ELF-1 (cell line): ENCODE measurements around the gene CD300LG.

Source experiments
- DNase-seq: peaks from one replicate; pipeline ENCODE4 v3.0.0-alpha.2; 2016; ENCODE audit warnings: low read depth, low spot score

CD300LG gene

DNA sequence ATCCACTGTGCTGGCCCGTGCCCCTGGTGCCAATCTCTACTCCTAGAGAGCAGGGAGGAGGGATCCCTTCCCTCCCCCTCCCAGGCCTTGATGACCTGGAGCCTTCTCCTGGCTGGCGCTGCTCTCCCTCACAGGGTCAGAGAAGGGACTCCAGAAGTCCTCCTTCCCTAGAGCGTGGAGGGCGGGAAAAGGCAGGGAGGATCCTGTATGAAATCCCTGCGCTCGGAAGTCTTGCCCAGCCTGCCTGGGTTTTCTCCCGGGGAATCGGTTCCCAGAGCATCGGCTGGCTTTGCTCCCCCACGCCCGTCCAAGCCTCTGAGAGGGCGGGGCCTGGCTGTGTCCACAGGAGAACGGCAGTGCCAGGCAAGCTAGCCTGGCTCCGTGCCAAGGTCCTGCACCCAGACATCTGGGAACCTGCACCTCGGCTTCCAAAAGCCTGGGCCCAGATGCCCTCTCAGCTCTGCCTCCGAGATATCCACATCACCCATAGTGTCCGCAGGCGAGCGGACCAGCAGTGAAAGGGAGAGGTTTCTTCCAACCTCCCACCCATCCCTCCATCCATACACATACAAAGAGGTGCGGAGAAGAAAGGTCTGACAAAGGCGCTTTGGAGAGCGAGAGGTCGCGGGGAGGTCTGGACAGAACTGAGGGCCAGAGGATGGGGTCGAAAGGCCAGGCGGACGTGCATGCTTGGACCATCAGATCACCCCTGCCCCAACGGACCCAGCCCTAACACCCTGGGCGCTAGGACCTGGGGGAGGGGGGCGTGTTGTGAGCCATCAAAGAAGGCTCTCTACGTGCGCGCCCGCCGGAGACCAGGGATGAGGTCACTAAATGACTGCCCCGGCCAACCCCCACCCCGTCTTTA is 59.2 kb downstream of the CD300LG start:
- DNase-seq, result peak; percentile 87

DNA sequence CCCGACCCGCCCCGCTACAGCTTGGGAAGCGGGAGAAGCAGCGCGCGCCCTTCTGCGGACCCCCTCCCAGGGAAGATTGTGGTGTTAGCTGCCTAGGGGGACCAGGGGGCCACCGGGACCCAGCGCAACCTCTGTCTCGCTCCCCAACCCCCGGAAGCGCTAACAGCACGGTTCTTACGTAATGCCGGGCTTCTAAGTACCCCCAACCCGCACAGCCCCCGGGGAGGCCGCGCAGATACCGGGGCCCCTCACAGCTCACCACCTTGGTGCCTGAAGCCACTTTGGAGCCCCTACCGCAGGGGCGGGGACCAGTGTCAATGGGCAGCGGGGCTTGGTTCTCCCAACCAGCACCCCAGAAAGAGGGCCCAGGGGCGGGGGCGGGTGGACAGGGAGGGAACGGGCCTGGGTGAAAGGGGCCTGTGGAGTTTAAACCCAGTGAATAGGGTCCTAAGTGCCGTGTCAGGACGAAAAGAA is 60.0 kb downstream of the CD300LG start:
- peak; percentile 53 for DNase-seq

DNA sequence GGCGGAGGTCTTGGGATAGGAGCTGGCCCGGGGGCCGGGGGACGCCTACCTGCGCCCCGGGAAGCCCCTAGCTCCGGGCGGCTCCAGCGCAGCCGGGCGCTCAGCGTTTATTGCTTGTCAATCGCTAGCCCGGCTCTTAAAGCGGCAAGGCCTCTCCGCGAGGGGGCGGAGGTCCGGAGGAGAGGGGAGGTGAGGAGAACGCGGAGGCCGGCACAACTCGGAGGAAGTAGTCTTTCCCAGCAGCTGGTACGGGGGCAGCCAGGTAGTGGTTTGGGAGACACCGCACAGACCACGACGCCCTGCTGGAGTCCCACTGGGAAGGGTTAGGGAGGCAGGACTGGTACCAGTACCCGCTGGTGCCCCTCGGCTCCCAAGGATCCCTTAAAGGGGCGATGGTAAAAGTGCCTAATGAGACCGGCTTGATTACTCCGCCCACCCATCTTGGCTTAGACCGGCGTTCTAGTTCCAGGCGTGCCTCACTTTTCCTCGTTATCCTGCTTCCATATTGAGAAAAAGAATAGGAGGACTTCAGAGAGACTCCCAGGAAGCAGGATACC is 60.5 kb downstream of the CD300LG start, which contains the start of gene MPP2:
MPP2 (minus strand) TSS at position 112 of the 557 bp plus-strand sequence. CDS start 3,076 bp downstream, outside the sequence.
- peak; percentile 91 for DNase-seq

DNA sequence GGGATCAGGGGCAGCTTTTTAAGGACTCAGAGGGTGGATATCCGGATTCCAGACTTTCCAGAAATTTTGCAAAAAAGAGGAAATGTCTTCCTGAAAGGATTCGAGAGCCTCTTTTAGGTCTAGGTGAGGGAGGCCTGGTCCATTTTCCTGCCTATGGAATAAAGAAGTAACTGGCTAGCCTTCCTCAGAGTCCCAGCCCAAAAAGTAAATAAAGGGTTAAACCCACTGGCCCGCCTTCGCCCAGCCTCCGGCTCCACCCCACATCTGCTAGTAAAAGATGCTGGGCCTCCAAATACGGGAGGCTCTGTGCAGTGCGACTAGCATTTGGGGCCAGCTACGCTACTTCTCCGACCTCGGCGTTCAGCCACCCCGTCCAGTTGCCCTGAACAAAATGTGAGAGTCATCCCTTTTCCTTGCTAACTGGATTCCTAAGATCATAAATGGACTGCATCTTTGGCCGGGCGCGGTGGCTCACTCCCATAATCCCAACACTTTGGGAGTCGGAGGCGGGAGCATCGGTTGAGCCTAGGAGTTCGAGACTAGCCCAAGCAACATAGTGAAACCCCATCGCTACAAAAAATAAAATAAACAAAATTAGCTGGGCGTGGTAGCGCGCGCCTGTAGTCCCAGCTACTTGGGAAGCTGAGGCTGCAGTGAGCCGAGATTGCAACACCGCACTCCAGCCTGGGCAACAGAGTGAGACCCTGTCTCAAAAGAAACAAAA is 61.2 kb downstream of the CD300LG start:
- DNase-seq, result peak; percentile 85

DNA sequence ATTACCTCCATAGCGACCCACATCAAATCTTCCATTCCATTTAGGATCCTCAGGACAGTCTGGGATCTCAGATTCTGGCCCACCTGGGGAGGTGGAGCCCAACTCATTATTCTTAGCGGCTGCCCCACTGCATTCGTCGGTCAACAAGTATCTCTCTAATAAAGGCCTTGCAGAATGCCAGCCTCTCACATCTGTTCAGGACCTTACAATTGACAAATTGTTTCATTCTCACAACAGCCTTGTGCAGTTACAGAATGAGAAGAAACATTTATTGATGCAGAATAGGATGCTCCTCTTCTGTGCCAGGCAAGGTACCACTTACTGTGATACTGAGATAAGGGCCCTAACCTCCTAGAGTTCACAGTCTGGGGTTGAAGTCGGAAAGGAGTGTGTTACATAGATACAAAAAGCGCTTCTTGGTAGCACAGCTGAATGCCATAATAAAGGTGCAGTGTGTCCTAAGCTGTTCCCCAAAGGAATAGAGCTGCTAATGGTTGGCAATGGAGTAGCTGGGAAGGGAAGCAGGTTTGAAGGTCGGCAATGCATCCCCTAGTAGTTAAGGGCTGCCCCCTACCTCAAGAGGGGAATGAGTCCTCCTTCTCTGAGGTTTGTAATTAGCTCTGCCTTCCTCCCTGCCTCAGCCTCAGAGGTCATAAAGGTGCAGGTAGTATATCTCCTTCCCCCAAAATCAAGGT is 62.7 kb downstream of the CD300LG start:
- no peak for DNase-seq

DNA sequence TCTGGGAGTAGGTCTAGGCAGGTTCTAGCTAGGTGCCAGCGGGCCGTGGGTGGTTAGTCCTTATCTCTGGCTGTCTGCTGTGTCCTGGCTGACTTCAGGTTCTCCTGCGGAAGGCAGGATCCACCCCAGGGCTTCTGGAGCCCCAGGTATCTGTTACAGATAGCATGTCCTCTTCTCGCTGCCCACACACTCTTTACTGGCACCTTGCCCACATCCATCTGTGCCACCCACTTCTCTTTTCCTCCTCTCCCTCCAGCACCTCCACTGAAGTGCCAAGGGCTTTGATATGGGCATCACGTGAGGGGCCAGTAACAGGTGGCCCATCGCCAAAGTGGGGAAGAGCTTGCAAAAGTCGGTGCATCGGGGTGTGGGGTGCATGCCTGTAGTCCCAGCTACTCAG is 64.9 kb downstream of the CD300LG start:
- no peak for DNase-seq

DNA sequence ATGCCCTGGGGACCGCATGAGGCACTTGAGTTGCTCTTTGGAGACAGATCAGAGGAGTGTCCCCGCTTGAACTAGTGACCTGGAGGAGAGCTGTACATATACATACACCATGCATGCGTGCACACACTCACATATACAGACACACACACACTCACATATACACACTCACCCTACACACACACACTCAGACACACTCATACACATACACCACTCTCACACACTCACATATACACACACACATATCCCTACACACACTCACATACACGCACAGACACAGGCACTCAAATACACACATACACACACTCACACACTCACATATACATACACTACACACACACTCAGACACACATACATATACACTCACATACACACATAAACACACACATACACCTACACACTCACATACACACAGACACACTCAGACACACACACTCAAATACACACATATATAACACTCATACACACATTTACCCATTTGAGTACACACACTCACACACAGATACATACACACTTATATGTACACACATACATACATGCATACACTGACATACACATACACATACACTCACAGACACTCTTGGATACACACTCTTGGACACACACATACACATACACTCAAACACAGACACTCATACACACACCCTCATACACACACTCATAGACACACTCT is 65.8 kb downstream of the CD300LG start:
- no peak for DNase-seq
